NCI-H2107 treated with DMSO at 0.1 percent for 48 hours (cell line): ENCODE measurements around the gene CARD11.

ENCODE experiments used
- DNase-seq: peaks from one replicate; lab custom pipeline; 2025; ENCODE audit not compliant: unreplicated experiment; lab: John Stamatoyannopoulos, UW

CARD11 gene

GRCh38 chr7:3043544-3044371, at the start of gene CARD11:
CARD11 (minus strand) TSS chr7:3043867; CDS start chr7:2958506, 85,361 bp downstream.
- DNase-seq: no peak

GRCh38 chr7:3092468-3092867, 48.8 kb upstream of the CARD11 start:
- no peak for DNase-seq

DNA sequence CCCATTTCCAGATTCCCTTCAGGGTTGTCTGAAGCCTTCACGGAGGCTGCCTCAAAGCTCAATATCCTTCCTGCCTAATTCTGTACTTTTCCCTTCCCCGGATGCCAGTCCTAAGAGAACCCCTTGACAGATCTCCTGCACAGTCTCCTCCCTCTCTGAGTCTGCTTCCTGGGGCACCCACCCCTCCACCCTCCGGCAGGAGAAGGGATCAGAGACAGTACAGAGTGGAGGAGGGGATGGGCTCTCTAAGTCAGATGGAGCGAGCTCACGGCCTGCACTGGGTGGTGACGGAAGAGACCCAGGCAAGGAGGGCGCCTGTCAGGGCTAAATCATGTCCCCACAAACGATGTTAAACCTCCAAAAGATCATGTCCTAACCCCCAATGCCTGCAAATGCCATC, 48.0 kb upstream of the CARD11 start:
- DNase-seq: no peak

DNA sequence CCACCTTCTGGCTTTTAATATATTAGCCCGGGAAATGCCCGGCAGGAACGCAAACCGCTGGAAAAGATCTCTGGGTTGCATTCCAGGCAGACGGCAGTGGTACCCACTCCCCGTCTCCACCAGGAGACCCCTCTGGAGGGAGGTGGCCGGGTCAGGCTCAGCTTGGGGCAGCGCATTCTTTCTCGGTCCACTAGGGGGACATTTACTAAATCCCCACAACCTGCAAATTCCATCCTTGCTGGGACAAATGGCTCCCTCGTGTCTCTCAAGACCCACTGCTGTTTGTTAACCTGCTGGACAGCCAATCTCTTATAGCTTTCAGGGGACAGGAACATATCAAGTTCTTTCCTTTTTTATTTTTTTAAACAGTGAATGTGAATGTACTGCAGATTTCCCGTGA, 45.8 kb upstream of the CARD11 start:
- no peak for DNase-seq

DNA sequence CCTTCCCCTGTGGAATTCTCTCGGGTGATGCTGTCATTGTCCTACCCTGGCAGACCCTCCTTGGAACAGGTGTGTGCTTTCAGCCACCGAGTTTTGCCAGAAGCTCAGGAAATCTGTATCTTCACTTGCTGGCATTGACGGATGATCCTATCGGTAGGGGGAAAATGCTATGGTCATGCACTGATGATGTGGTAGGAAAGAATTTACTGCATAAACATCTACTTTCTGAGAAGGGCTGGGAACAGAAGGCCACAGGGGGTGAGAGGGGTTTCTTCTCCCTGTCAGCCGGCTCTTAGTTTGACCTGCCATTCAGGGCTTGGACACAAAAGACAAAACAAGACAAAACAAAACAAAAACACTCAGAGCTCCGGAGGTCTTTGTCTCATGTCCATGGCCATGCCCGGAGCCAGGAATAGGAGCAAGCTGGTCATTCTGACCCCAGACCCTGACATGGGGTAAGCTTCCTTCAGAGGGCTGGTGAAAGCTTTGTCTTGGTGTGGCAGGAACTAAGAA, 43.6 kb upstream of the CARD11 start:
- DNase-seq: no peak

GRCh38 chr7:3083350-3083749, 39.7 kb upstream of the CARD11 start:
- DNase-seq: no peak

- no peak for DNase-seq
Observed at GRCh38 chr7:3082831-3083230, 39.2 kb upstream of the CARD11 start.

DNA sequence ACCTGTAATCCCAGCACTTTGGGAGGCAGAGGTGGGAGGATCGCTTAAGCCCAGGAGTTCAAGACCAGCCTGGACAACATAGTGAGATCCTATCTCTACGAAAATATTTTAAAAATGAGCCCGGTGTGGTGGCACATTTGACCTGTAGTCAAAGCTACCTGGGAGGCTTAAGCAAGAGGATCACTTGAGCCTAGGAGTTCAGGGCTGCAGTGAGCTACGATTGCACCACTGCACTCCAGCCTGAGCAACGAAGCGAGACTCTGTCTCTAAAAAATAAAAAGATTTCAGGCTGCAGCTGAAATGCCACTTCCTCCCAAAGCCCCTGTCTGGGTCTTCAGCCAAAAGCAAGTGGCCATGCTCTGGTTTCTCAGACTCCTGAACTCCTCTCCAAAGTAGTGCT, 38.7 kb upstream of the CARD11 start:
- DNase-seq: no peak

GRCh38 chr7:3080106-3080505, 36.4 kb upstream of the CARD11 start:
- no peak for DNase-seq

DNA sequence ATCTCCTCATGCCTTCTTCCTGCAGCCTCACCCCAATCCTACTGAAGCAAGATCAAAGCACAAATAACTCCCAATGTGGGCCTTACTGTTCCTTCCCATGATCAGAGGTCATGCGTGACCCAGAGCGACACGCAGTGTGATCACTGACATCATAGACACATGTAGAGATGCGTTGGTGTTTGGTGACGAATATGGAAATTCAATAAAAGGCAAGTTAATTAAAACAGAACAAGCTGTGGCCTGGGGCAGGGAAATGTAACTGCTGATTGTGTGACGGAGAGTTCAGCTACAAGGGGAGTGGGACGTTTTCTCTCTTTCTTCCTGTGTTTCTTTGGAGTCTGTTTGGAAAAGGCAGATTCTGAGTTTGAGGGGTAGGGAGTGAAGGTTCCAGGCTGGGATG, 34.8 kb upstream of the CARD11 start:
- DNase-seq: no peak

DNA sequence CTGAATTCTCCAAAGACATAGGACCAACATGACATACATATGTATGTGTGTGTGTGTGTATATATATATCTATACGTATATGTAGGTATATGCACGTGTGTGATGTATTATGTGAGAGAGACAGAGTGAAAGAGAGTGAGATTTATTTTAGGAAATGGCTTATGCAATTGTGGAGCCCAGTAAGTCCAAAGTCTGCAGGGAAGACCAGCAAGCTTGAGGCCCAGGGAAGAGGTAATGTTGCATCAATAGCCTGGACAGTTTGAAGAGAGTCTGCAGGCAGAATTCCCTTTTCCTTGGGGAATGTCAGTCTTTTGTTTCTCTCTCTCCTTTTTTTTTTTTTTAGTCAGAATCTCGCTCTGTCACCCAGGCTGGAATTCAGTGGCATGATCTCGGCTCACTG, 33.0 kb upstream of the CARD11 start:
- no peak for DNase-seq

- no peak for DNase-seq
Observed at GRCh38 chr7:3076163-3076562, 32.5 kb upstream of the CARD11 start.

DNA sequence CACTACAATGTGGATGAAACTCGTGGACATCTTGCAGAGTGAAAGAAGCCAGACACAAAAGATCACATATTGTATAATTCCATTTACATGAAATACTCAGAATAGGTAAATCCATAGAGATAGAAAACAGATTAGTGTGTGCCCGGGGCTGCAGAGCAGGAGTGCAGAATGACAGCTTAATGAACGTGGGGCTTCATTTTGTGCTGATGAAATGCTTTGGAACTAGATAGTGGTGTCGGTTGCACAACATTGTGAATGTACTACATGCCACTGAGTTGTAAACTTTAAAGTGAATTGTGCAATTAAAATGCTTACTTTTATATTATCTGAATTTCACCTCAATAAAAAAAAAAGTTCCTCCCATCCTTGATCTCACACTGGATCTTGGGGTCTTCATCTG, 31.8 kb upstream of the CARD11 start:
- DNase-seq: no peak

GRCh38 chr7:3074459-3074821, 30.8 kb upstream of the CARD11 start:
- DNase-seq: no peak

DNA sequence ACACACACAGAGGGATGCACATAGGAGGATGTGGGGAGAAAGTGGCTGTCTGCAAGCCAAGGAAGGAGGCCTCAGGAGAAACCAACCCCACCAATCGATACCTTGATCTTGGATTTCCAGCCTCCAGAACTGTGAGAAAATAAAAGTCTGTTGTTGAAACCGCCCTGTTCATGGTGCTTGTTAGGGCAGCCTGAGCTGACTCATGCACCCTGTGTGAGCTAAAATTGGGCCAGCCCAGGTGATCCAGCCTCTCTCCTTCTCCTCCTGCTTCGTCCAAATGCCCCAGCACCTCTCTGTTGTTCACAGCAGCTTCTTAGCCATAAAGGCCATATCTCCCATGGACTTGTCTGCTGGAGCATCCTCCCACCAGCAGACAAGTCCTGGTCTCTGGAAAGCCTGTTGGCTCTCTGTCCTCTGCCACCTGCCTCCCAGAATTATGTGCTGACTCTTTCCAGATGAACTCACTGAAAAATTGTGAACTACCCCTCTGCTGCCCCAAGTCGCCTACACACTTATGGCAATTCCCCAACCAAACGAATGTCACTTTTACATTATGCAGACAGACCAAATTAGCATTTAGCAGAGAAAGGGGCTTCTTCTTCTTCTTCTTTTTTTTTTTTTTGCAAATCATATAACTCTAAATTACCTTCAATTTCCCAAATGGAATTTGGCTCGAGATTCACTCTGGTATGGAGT, 30.2 kb upstream of the CARD11 start:
- DNase-seq: no peak

- no peak for DNase-seq
Observed at GRCh38 chr7:3070908-3071307, 27.2 kb upstream of the CARD11 start.

DNA sequence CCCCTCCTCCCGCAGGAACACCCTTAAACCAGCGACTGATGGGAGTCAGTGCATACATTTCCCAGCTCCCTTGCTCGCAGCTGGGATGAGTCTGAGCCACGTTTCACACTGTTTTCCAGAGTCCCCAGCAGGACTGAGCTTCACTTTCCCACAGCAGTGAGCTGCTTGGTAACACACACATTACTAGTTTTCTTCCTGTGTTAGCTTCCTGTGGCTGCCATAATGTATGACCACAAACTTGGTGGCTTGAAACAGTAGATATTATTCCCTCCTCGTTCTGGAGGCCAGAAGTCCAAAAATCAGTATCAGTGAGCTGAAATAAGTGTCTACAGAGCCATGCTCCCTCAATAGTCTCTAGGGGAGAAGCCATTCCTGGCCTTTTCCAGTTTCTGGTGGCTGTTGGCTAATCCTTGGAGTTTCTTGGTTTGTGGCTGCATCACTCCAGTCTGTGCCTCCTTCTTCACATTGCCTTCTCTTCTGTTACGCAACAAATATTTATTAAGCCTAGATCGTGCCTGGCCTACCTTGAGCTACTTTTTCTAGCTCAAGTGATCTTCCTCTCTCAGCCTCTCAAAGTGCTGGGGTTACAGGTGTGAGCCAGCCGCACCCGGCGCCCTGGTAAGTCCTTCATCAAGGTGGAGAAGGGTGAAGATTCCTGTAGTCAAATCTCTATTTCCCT, 26.2 kb upstream of the CARD11 start:
- no peak for DNase-seq

DNA sequence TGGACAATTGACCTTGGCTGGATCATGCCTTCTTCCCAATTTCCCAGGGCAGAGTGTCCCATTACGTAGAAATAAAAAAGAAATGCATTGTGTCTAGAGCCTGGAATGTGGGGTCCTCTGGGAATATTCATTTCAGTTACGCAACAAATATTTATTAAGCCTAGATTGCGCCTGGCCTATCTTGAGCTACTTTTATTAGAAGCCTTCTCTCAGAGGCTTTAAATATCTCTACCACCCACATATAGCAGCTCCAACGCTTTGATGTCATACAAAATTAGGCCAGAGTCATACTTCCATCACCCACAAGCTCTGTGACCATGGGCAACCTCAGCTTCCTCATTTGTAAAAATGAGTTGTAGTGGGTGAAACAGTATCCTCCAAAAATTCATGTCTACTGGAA, 24.9 kb upstream of the CARD11 start:
- no peak for DNase-seq

GRCh38 chr7:3067606-3068380, 24.1 kb upstream of the CARD11 start:
- no peak for DNase-seq

DNA sequence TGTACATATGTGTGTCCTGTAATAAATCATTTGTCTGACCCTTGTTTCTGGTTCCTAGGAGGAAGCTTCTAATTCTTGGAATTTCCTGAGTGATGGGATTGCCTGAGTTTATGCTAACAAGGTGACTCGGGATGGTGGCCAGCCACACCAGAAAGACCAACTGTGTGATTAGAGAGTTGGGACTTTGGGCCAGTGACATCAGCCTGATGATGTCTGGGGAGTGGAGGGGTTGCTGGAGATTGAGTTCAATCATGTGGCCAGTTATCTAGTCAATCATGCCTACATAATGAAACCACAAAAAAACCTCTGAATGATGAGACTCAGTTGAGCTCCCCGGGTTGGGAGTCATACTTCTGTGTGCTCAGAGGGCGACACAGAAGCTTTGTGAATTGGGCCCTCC, 23.5 kb upstream of the CARD11 start:
- no peak for DNase-seq

GRCh38 chr7:3066506-3066905, 22.8 kb upstream of the CARD11 start:
- DNase-seq: no peak
